LNCaP clone FGC (cell line): ENCODE measurements around the gene ZMIZ1.

Source experiments
- DNase-seq: peaks from one replicate; pipeline ENCODE4 v3.0.0-alpha.2; 2011; ENCODE audit warnings: low read depth
- H3K4me3 ChIP-seq: 2 replicates; pipeline ENCODE4 v1.5.1; 2011; ENCODE audit warnings: mild to moderate bottlenecking, low read depth, low read length, control low read depth
- TF ChIP-seq, protein P1 (sequence below): IDR thresholded peaks from 2 replicates; pipeline ENCODE4 v1.5.1; 2012; ENCODE audit warnings: mild to moderate bottlenecking; ENCODE audit not compliant: control insufficient read depth, insufficient read depth; ENCODE audit errors: extremely low read depth

The ZMIZ1 gene

DNA sequence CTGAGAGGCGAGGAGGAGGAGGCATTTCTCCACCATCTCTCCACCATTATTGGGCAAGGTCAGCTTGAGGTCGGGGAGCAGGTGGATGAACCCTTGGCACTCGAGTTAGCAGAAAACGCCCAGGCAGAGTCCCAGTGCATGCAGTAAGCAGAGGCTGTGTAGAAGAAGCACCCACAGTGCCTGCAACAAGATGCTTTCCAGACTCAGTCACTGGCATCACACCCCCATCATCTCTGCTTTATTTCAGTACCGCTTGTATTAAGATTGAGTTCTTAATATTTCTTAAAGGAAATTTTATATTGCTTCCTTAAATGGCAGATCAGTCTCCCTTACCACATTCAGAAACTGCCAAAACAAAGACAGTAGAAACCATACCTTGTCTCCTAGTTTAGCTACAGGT, 156.2 kb downstream of the ZMIZ1 start:
- TF ChIP-seq, protein P1, sequence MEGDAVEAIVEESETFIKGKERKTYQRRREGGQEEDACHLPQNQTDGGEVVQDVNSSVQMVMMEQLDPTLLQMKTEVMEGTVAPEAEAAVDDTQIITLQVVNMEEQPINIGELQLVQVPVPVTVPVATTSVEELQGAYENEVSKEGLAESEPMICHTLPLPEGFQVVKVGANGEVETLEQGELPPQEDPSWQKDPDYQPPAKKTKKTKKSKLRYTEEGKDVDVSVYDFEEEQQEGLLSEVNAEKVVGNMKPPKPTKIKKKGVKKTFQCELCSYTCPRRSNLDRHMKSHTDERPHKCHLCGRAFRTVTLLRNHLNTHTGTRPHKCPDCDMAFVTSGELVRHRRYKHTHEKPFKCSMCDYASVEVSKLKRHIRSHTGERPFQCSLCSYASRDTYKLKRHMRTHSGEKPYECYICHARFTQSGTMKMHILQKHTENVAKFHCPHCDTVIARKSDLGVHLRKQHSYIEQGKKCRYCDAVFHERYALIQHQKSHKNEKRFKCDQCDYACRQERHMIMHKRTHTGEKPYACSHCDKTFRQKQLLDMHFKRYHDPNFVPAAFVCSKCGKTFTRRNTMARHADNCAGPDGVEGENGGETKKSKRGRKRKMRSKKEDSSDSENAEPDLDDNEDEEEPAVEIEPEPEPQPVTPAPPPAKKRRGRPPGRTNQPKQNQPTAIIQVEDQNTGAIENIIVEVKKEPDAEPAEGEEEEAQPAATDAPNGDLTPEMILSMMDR: no peak
- no peak overlapping the region for H3K4me3 ChIP-seq
- DNase-seq: no peak

- TF ChIP-seq, protein P1: no peak
- no peak overlapping the region for H3K4me3 ChIP-seq
- no peak for DNase-seq
Observed at GRCh38 chr10:79226391-79227245, 157.9 kb downstream of the ZMIZ1 start.

GRCh38 chr10:79229071-79229541, 160.3 kb downstream of the ZMIZ1 start:
- no peak for DNase-seq
- H3K4me3 ChIP-seq: no peak overlapping the region
- TF ChIP-seq, protein P1: no peak

DNA sequence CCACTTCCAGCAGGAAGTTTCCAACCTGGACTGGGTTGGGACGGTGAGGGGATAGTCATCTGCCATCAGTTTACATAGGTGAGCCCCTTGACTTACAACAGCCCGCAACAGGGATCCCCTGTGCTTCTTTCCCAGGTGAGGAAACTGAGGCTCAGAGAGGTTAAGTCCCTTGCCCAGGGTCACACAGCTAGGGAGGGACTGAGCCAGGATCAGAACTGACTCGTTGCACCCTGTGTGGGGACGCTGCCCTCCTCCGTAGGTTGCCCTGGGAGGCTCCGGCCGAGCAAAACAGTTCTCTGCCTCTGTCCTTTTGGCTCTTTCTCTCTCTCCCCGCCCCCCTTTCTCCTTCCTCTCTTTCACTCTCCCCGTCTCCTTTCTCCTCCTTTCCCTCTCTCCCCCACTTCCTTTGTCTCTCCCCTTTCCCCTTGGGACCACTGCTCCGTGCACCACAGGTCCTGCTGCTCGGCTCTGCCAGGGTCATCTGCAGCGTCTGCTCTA, 161.1 kb downstream of the ZMIZ1 start:
- TF ChIP-seq, protein P1: no peak
- H3K4me3 ChIP-seq: no peak overlapping the region
- DNase-seq: no peak

DNA sequence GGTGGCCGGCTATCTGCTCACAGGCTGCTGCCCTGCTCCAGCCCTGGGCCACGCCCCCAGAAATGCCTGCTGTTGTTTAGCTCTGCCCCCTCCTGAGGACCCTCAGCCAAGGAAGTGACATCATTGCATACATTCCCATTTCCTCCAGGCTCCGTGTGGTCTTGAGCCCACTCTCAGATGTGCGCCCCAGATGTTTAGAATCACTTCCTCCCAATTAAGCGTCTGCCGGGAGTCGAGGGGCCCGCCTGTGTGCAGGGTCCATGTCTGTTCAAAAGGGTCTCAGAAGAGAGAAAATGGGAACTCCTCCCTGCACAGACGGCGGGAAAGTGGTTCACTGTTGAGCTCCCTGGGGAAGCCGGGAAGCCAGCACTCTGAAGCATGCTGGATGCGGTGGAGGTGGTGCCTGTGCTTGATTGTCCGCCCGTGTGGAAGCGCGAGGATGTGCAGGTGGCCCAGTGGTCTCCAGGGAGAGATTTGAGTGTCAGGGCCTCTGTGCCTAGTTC, 161.6 kb downstream of the ZMIZ1 start:
- TF ChIP-seq, protein P1: no peak
- DNase-seq: no peak
- H3K4me3 ChIP-seq: no peak overlapping the region

- TF ChIP-seq, protein P1: no peak
- DNase-seq: no peak
- no peak overlapping the region for H3K4me3 ChIP-seq
Observed at GRCh38 chr10:79230850-79231249, 162.1 kb downstream of the ZMIZ1 start.
